A204.1 (cell line): ENCODE data around the gene ZC3H11A.

Experiments used
- FAIRE-seq: peaks from 2 replicates; lab custom pipeline; 2012; peaks lifted over from hg19 to GRCh38; lab: Jason Lieb, UNC

ZC3H11A gene

GRCh38 chr1:203842559-203842876, 47.1 kb downstream of the ZC3H11A start:
- FAIRE-seq = peak; percentile 48

- FAIRE-seq = no peak
Observed at GRCh38 chr1:203843435-203843834, 48.0 kb downstream of the ZC3H11A start.
